Liver (tissue), 9 donors: ENCODE measurements around the gene RAB22A. TPM values are rescaled to one million over a fixed set of nuclear protein-coding genes. Genes with fewer than 3 reads are reported as not detected.
A peak's percentile ranks its signal among the peaks of the same experiment; 100 is the strongest.

Source experiments
- DNase-seq: peaks from one replicate; pipeline ENCODE4 v3.0.0-alpha.2; 2017; ENCODE audit warnings: low spot score
- H3K27ac ChIP-seq, 2 donors: one replicate each; pipeline ENCODE4 v1.7.0; 2013; ENCODE audit warnings: inconsistent platforms in 2 of 2, low read length in 2 of 2, control low read depth in 1 of 2, low read depth in 1 of 2, mild to moderate bottlenecking in 1 of 2
- H3K27me3 ChIP-seq, 4 donors: one replicate each; pipeline versions ENCODE4 v1.6.1 to v1.7.0; 2013; ENCODE audit warnings: low read length in 3 of 4, inconsistent platforms in 1 of 4, mild to moderate bottlenecking in 1 of 4, moderate library complexity in 1 of 4; ENCODE audit not compliant: control insufficient read depth in 4 of 4, insufficient read depth in 4 of 4
- H3K36me3 ChIP-seq, 4 donors: one replicate each; pipeline versions ENCODE4 v1.6.1 to v1.7.0; 2013; ENCODE audit warnings: low read length in 3 of 4, mild to moderate bottlenecking in 3 of 4, low read depth in 1 of 4, moderate library complexity in 1 of 4; ENCODE audit not compliant: control insufficient read depth in 4 of 4, insufficient read depth in 3 of 4
- H3K4me1 ChIP-seq, 4 donors: one replicate each; pipeline versions ENCODE4 v1.6.1 to v1.7.0; 2013; ENCODE audit warnings: low read length in 3 of 4, mild to moderate bottlenecking in 3 of 4, moderate library complexity in 1 of 4; ENCODE audit not compliant: control insufficient read depth in 4 of 4, insufficient read depth in 4 of 4
- H3K4me3 ChIP-seq, 3 donors: one replicate each; pipeline versions ENCODE4 v1.6.1 to v1.7.0; 2013; ENCODE audit warnings: low read length in 3 of 3, control low read depth in 1 of 3, low read depth in 1 of 3, mild to moderate bottlenecking in 1 of 3
- H3K9ac ChIP-seq, 2 donors: one replicate each; pipeline ENCODE4 v1.7.0; 2013; ENCODE audit warnings: low read length in 2 of 2, mild to moderate bottlenecking in 2 of 2, moderate library complexity in 2 of 2, control low read depth in 1 of 2, low read depth in 1 of 2
- H3K9me3 ChIP-seq, 4 donors: one replicate each; pipeline versions ENCODE4 v1.6.1 to v1.7.0; 2013; ENCODE audit warnings: low read length in 3 of 4; ENCODE audit not compliant: control insufficient read depth in 4 of 4
- EGR1 ChIP-seq, 2 donors: IDR thresholded peaks; 2 replicates each; pipeline ENCODE4 v1.6.1; 2016 to 2018; ENCODE audit warnings: antibody characterized with exemption in 2 of 2, low read depth in 2 of 2
- FOXA1 ChIP-seq: IDR thresholded peaks from 2 replicates; pipeline ENCODE4 v1.6.1; 2016; ENCODE audit warnings: antibody characterized with exemption
- FOXA2 ChIP-seq: IDR thresholded peaks from 2 replicates; pipeline ENCODE4 v1.6.1; 2016; ENCODE audit warnings: antibody characterized with exemption
- GABPA ChIP-seq, 2 donors: IDR thresholded peaks in 1 of 2; conservative IDR thresholded peaks in 1 of 2; 2 replicates each; pipeline ENCODE4 v1.6.1; 2016; ENCODE audit warnings: antibody characterized with exemption in 2 of 2, mild to moderate bottlenecking in 1 of 2, moderate library complexity in 1 of 2
- HNF4G ChIP-seq: IDR thresholded peaks from 2 replicates; pipeline ENCODE4 v1.6.1; 2016; ENCODE audit warnings: antibody characterized with exemption
- JUND ChIP-seq, 2 donors: IDR thresholded peaks; 2 replicates each; pipeline ENCODE4 v1.6.1; 2016; ENCODE audit warnings: antibody characterized with exemption in 2 of 2
- REST ChIP-seq: IDR thresholded peaks from 2 replicates; pipeline ENCODE4 v1.6.1; 2016; ENCODE audit warnings: antibody characterized with exemption, mild to moderate bottlenecking
- SP1 ChIP-seq: IDR thresholded peaks from 2 replicates; pipeline ENCODE4 v1.6.1; 2018; ENCODE audit warnings: antibody characterized with exemption, mild to moderate bottlenecking
- TAF1 ChIP-seq: conservative IDR thresholded peaks from 2 replicates; pipeline ENCODE4 v1.6.1; 2016; ENCODE audit warnings: antibody characterized with exemption, mild to moderate bottlenecking
- YY1 ChIP-seq: IDR thresholded peaks from 2 replicates; pipeline ENCODE4 v1.6.1; 2016; ENCODE audit warnings: antibody characterized with exemption, mild to moderate bottlenecking
- WGBS: extraction: QIAGEN DNeasy Blood & Tissue Kit; methylation state at CpG from one replicate; pipeline ENCODE4 v1.1.7; 2013; 5-methylcytosine and 5-hydroxymethylcytosine counted together
- polyA plus RNA-seq, 2 donors: library from polyadenylated mRNA; stranded (reverse) in 1 of 2; unstranded in 1 of 2; fragments of 200-250 nt in 1 of 2; fragments of >200 nt in 1 of 2; fragmentation: Nextera tagmentation in 1 of 2; extraction: Ambion mirVana in 1 of 2; gene quantifications; one replicate each; pipeline versions ENCODE4 v1.2.1 to v1.2.3, GENCODE V29; 2013 to 2015
- total RNA-seq, 2 donors: library from RNA; depleted of rRNA; stranded (reverse); fragments of >200 nt; gene quantifications; one replicate each; pipeline ENCODE4 v1.2.3, GENCODE V29; 2014
- TF ChIP-seq, protein P1 (sequence below): IDR thresholded peaks from 2 replicates; pipeline ENCODE4 v1.6.1; 2016; ENCODE audit warnings: antibody characterized with exemption
- TF ChIP-seq, protein P2 (sequence below): IDR thresholded peaks from 2 replicates; pipeline ENCODE4 v1.6.1; 2016; ENCODE audit warnings: antibody characterized with exemption
- donor health status: healthy.
- donor health status: healthy.
- donor health status: healthy.
- donor health status: healthy.
- donor health status: healthy.

Gene RAB22A
- total and polyA plus RNA-seq, 4 donors = 3.0 to 8.1 (median 5.8) TPM

DNA sequence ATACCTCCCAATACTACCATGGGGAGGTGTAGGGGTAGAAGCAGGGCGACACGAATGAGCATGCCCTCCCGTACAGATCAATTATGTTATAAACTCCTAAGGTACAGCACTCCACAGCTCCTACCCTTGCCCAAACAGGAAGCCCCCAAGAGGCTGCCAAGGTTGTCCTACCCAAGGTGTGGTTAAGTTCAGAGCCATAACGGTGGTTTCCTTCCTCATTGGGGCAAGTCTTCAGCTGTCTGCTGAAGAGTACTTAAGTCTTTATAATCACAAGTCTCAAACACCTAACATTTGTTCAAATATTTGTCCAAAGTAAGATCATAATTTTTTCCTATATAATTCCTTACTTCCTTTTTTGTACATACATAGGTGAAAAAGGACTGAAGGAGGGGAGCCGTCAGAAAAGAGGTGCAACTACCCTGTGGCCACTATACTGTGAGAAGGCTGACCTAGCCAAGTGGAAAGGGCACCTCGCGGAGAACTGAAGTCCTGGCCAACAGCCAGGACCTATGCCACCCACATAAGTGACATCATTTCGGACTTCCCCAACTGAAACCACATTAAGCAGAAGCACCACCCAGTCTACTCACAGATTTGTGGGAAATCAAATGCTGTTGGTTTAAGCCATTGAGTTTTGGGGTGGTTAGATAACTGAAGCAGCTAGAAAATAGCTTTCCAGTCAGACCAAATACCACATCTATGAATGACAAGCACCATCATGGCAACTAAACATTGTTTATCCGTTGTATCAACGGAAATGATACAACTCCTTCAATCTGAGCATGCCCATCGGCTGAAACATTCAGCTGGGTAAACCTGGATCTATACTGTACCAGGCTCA lies 2.9 kb upstream of the RAB22A start (continued):
- TF ChIP-seq, protein P1, sequence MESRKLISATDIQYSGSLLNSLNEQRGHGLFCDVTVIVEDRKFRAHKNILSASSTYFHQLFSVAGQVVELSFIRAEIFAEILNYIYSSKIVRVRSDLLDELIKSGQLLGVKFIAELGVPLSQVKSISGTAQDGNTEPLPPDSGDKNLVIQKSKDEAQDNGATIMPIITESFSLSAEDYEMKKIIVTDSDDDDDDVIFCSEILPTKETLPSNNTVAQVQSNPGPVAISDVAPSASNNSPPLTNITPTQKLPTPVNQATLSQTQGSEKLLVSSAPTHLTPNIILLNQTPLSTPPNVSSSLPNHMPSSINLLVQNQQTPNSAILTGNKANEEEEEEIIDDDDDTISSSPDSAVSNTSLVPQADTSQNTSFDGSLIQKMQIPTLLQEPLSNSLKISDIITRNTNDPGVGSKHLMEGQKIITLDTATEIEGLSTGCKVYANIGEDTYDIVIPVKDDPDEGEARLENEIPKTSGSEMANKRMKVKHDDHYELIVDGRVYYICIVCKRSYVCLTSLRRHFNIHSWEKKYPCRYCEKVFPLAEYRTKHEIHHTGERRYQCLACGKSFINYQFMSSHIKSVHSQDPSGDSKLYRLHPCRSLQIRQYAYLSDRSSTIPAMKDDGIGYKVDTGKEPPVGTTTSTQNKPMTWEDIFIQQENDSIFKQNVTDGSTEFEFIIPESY = no peak
- TF ChIP-seq YY1 (no peak), SP1 (no peak), GABPA (IDR thresholded peaks at IDR 0.05 in 1 of 2, conservative IDR thresholded peaks at IDR 0.05 in 1 of 2) (no peak), TAF1 (no peak), FOXA2 (no peak), EGR1 (IDR thresholded peaks at IDR 0.05; ENCODE audit: low read depth in 2 of 2) (no peak)
- TF ChIP-seq, protein P2, sequence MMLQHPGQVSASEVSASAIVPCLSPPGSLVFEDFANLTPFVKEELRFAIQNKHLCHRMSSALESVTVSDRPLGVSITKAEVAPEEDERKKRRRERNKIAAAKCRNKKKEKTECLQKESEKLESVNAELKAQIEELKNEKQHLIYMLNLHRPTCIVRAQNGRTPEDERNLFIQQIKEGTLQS = no peak

- H3K27me3 ChIP-seq = no peaks in the 10 kb centered on the region
- no peaks in the 10 kb centered on the region for H3K9me3 ChIP-seq
- H3K4me3 ChIP-seq = no peak overlapping the region
- no peak overlapping the region for H3K9ac ChIP-seq
- no peak for TF ChIP-seq REST
- TF ChIP-seq, protein P1 = no peak
- no peak for TF ChIP-seq GABPA (IDR thresholded peaks at IDR 0.05 in 1 of 2, conservative IDR thresholded peaks at IDR 0.05 in 1 of 2)
- no peak for TF ChIP-seq JUND (IDR thresholded peaks at IDR 0.05)
- no peak for TF ChIP-seq YY1
- no peak for TF ChIP-seq FOXA1
- no peak for TF ChIP-seq HNF4G
- no peak for TF ChIP-seq EGR1 (IDR thresholded peaks at IDR 0.05; ENCODE audit: low read depth in 2 of 2)
- WGBS = 92% methylated on average over 7 of the region's 7 CpGs
- peak overlapping the region in 1 of 2 donors; percentile 5 for H3K27ac ChIP-seq
- no peaks in the 10 kb centered on the region for H3K36me3 ChIP-seq
- DNase-seq = no peak
- peaks cover 0 to 10% (median 7%) of the 10 kb centered on the region in 4 donors for H3K4me1 ChIP-seq
These were observed 2.2 kb upstream of the RAB22A start for GRCh38 chr20:58307270-58307669.
